ENCODE results near the gene PHLDB2.

DNA sequence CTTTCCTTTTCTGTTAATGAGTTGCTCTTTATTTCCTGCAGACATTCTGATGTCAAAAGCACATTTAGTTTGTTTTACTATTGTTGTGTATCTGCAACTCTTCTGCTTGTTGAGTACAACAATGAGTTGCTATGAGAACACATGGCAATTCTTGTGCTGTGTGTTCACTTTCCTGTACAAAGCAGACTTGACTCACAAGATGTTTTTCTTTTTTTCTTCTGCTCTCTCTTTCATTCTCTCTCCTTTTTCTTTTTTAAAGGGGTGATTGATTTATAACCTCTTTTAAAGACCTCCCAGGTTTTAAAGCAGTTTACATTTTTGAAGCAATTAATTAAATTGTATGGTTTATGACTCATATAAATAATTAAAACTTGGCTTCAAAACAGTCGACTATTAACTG is 88.2 kb downstream of the PHLDB2 start:
- TF ChIP-seq FOXM1 (IDR thresholded peaks at IDR 0.05; ENCODE audit: borderline replicate concordance) (no peak), SUZ12 (IDR thresholded peaks at IDR 0.05) (no peak), HDGF (IDR thresholded peaks at IDR 0.05; ENCODE audit: borderline replicate concordance) (no peak), TARDBP (IDR thresholded peaks at IDR 0.05) (no peak), BHLHE40 (IDR thresholded peaks at IDR 0.05; ENCODE audit: borderline replicate concordance) (no peak), SP1 (IDR thresholded peaks at IDR 0.05) (no peak)
- TF ChIP-seq, protein P1, sequence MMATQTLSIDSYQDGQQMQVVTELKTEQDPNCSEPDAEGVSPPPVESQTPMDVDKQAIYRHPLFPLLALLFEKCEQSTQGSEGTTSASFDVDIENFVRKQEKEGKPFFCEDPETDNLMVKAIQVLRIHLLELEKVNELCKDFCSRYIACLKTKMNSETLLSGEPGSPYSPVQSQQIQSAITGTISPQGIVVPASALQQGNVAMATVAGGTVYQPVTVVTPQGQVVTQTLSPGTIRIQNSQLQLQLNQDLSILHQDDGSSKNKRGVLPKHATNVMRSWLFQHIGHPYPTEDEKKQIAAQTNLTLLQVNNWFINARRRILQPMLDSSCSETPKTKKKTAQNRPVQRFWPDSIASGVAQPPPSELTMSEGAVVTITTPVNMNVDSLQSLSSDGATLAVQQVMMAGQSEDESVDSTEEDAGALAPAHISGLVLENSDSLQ (IDR thresholded peaks at IDR 0.05) = no peak

All from HEK293T (cell line).